ENCODE results near the gene PRKCA. TPM values are rescaled to one million over a fixed set of nuclear protein-coding genes. Genes with fewer than 3 reads are reported as not detected.

The PRKCA gene
- total RNA-seq, 2 experiments from 2014 or later, result 78.4 to 79.7 TPM

DNA sequence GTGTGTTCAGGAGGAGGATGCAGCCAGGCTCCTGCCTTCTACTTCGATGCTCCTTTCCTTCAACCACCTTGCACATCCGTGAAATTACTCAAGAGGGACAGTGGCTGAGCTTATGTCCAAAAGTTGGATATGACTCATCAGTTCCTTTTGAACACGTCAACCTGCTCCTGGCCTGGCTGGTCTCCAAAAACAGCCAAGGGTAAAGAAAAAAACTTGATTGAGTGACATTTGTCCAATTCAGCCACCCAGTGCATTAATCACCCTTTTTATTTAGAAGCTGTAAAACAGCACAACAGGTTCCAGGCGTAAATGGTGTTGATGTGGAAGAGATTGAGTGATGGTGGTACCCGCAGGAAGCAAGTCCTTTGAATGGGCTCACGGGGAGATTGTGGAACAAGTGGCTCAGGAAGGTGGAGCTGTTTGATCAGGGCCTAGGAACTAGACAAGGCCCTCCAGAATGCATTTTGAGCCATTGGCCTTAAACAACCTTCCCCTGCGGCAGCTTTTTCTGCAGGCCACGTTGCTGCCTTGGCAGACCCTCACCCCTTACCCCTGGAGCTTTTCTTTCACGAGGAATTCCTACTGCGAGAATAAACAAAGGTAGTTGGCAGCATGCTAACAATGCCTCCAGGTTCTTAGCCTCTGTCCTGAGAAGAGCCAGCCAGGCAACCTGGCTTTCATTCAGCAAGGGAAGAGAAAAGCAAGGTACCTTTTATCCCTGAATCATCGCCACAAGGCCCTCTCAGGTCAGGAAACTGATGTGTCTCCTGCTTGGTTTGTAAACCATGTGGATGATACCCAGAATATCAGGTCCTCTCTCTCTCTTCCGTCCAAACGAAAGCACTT lies 359.2 kb downstream of the PRKCA start:
- H3K36me3 Mint-ChIP-seq (ENCODE audit: low read depth), result peaks cover 45% of the 10 kb centered on the region
- H3K27me3 Mint-ChIP-seq (ENCODE audit: low read depth), result no peaks in the 10 kb centered on the region
- no peak overlapping the region for H3K4me3 Mint-ChIP-seq
- DNase-seq, result no peak
- peaks cover 9% of the 10 kb centered on the region for H3K9me3 Mint-ChIP-seq
- peaks cover 54% of the 10 kb centered on the region for H3K4me1 Mint-ChIP-seq (ENCODE audit: low read depth)
- intact Hi-C loops (cut with micrococcal nuclease), result no loop called here
- H3K27ac Mint-ChIP-seq, result no peak overlapping the region
- CTCF ChIA-PET, result interaction anchor here (0.6 to 0.9 kb wide), 2 partner anchors 21 to 134 kb away, joined by 3 to 4 read pairs; no protein-coding TSS in a partner anchor

GRCh38 chr17:66662496-66662895 lies 360.1 kb downstream of the PRKCA start:
- Mint-ChIP-seq H3K36me3 (ENCODE audit: low read depth) (peaks cover 39% of the 10 kb centered on the region), H3K27me3 (ENCODE audit: low read depth) (no peaks in the 10 kb centered on the region), H3K4me1 (ENCODE audit: low read depth) (peaks cover 58% of the 10 kb centered on the region), H3K27ac (no peak overlapping the region), H3K9me3 (peaks cover 5% of the 10 kb centered on the region), H3K4me3 (no peak overlapping the region)
- intact Hi-C loops (cut with micrococcal nuclease), result no loop called here
- no peak for DNase-seq
- CTCF ChIA-PET, result no interaction called here

- CTCF ChIA-PET, result no interaction called here
- Mint-ChIP-seq H3K9me3 (no peaks in the 10 kb centered on the region), H3K4me1 (ENCODE audit: low read depth) (peaks cover 62% of the 10 kb centered on the region)
These were observed 360.7 kb downstream of the PRKCA start for GRCh38 chr17:66663041-66663606.

DNA sequence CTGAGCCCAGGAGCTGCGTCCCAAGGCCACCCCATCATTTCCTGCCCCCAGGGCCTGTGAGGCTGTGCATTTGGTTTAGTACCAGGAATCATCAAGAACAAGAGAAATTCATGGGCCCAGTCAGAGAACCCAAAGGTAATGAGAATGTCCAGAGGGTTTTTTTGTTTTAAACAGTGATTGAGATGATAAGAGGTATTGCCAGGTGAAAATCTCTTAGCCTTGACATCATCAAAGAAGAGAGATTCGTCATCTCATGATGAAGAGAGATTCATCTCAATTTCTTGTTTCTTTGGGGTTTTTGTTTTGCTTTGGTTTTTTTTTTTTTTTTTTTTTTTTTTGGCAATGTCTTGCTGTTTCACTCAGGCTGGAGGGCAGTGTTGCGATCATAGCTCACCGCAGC lies 361.9 kb downstream of the PRKCA start:
- Mint-ChIP-seq H3K9me3 (no peaks in the 10 kb centered on the region), H3K36me3 (ENCODE audit: low read depth) (peaks cover 35% of the 10 kb centered on the region), H3K27me3 (ENCODE audit: low read depth) (no peaks in the 10 kb centered on the region), H3K4me3 (no peak overlapping the region), H3K27ac (no peak overlapping the region), H3K4me1 (ENCODE audit: low read depth) (peaks cover 72% of the 10 kb centered on the region)
- intact Hi-C loops (cut with micrococcal nuclease), result no loop called here
- DNase-seq, result no peak
- CTCF ChIA-PET, result no interaction called here

More at GRCh38 chr17:66663041-66663606, 360.7 kb downstream of the PRKCA start:
- no peaks in the 10 kb centered on the region for H3K27me3 Mint-ChIP-seq (ENCODE audit: low read depth)
- H3K36me3 Mint-ChIP-seq (ENCODE audit: low read depth), result peaks cover 37% of the 10 kb centered on the region
- DNase-seq, result no peak
- H3K4me3 Mint-ChIP-seq, result no peak overlapping the region
- H3K27ac Mint-ChIP-seq, result no peak overlapping the region
- intact Hi-C loops (cut with micrococcal nuclease), result no loop called here

DNA sequence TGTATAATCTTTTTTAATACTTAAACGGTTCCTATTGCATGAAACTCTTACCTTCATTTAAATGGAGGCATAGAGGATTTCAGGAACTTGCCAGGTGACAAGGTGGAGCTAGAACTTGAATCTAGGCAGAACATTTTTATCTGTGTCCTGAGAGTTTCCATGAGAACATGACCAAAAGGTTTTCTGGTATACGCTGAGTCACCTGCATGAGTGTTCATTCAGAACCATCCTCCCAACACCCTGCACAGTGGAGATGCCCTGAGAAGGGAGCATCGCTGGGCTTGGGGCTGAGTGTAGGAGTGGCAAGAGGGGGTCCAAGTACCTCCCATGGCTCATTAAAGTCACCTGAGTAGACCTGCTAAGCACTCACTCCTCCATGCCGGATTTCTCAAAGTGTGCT lies 362.8 kb downstream of the PRKCA start:
- H3K4me3 Mint-ChIP-seq, result no peak overlapping the region
- H3K4me1 Mint-ChIP-seq (ENCODE audit: low read depth), result peaks cover 76% of the 10 kb centered on the region
- H3K27ac Mint-ChIP-seq, result no peak overlapping the region
- peaks cover 29% of the 10 kb centered on the region for H3K36me3 Mint-ChIP-seq (ENCODE audit: low read depth)
- CTCF ChIA-PET, result interaction anchor here (0.5 kb wide), 1 partner anchor 465 kb away, joined by 3 read pairs; no protein-coding TSS in a partner anchor
- intact Hi-C loops (cut with micrococcal nuclease), result no loop called here
- no peaks in the 10 kb centered on the region for H3K9me3 Mint-ChIP-seq
- no peaks in the 10 kb centered on the region for H3K27me3 Mint-ChIP-seq (ENCODE audit: low read depth)
- no peak for DNase-seq

DNA sequence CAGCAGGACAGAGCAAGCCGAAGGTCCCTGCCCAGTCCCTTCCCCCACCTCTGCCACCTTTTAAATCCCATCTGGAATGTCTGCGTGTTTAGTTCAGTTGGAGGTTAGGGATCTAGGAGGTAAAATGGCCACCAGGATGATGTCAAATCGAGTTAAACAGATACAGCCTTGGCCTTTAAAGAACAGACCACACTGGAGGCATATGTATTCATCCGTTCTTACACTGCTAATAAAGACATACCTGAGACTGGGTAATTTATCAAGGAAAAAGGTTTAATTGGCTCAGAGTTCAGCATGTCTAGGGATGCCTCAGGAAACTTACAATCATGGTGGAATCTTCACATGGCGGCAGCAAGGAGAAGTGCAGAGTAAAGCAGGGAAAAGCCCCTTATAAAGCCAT lies 364.7 kb downstream of the PRKCA start:
- no peak for DNase-seq
- Mint-ChIP-seq H3K27ac (no peak overlapping the region), H3K4me1 (ENCODE audit: low read depth) (peaks cover 78% of the 10 kb centered on the region), H3K36me3 (ENCODE audit: low read depth) (peaks cover 28% of the 10 kb centered on the region), H3K4me3 (no peak overlapping the region), H3K9me3 (no peaks in the 10 kb centered on the region), H3K27me3 (ENCODE audit: low read depth) (no peaks in the 10 kb centered on the region)
- CTCF ChIA-PET, result no interaction called here
- intact Hi-C loops (cut with micrococcal nuclease), result loop anchor here (1.0 kb wide), 3 partner anchors 11 to 200 kb away; no protein-coding TSS in a partner anchor

DNA sequence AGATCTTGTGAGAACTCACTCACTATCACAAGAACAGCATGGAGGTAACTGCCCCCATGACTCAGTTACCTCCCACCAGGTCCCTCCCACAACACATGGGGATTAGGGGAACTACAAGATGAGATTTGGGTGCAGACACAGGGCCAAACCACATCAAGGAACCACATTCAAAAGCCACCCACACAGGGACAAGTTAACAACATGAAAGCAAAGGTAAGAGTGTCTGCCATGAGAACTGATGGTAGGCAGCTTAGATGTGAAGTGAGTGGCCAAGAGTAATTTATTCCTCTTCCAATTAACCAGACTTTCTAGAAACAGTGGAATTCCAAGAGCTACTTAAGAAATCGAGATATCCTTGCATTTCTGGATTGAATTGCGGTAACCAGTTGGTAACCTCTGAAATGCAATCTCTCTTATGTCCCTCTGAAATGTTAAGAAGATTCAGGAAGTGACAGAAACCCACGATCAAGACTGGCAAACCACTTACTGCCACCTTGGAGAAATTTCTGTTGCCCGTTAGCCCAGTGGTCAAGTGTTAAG lies 365.1 kb downstream of the PRKCA start:
- intact Hi-C loops (cut with micrococcal nuclease), result loop anchor here (1.0 kb wide), 3 partner anchors 11 to 200 kb away; no protein-coding TSS in a partner anchor
- H3K4me1 Mint-ChIP-seq (ENCODE audit: low read depth), result peaks cover 78% of the 10 kb centered on the region
- no peaks in the 10 kb centered on the region for H3K27me3 Mint-ChIP-seq (ENCODE audit: low read depth)
- H3K4me3 Mint-ChIP-seq, result no peak overlapping the region
- DNase-seq, result peak; percentile 89
- H3K9me3 Mint-ChIP-seq, result no peaks in the 10 kb centered on the region
- H3K27ac Mint-ChIP-seq, result no peak overlapping the region
- peaks cover 24% of the 10 kb centered on the region for H3K36me3 Mint-ChIP-seq (ENCODE audit: low read depth)
- CTCF ChIA-PET, result no interaction called here

DNA sequence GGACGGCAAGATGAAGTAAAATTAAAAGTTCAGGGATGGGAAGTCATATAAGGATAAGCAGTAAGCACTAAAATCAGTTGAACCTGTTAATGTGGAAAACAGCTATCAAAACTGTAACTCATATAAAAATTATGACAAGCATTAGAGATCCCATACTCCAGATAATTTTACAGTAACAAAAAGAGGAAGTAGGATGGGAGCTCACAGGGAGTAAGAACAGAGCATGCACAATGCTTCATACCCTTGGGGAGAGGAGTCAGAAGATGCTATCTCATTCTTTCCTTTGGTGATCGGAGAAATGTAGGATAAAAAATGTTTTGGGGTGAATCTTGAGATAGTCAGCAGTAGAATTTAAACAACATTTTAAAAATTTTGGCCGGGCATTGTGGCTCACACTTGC lies 367.8 kb downstream of the PRKCA start:
- Mint-ChIP-seq H3K27ac (no peak overlapping the region), H3K4me1 (ENCODE audit: low read depth) (peaks cover 80% of the 10 kb centered on the region), H3K36me3 (ENCODE audit: low read depth) (peaks cover 22% of the 10 kb centered on the region), H3K27me3 (ENCODE audit: low read depth) (no peaks in the 10 kb centered on the region), H3K4me3 (no peak overlapping the region), H3K9me3 (no peaks in the 10 kb centered on the region)
- CTCF ChIA-PET, result interaction anchor here (1.1 kb wide), 1 partner anchor 103 kb away, joined by 3 read pairs; no protein-coding TSS in a partner anchor
- DNase-seq, result no peak
- intact Hi-C loops (cut with micrococcal nuclease), result loop anchor here (5.0 kb wide), 2 partner anchors 103 to 243 kb away; no protein-coding TSS in a partner anchor

DNA sequence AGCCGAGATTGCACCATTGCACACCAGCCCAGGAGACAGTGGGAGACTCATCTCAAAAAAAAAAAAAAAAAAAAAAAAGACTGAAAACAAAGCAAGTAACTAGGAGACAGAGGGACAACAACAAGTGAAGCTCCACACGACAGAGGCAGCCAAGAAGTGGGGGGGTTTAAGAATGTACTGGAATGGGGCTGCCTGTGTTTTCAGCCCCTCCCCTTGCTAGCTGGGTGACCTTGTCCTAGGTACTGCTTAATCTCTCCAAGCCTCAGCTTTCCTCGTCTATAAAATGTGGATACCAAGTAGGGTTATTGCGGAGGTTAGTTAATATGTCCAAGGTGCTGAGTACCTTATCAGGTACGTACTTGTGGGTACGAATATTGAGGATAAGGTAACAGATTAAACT lies 368.7 kb downstream of the PRKCA start:
- Mint-ChIP-seq H3K9me3 (no peaks in the 10 kb centered on the region), H3K27me3 (ENCODE audit: low read depth) (no peaks in the 10 kb centered on the region), H3K36me3 (ENCODE audit: low read depth) (peaks cover 22% of the 10 kb centered on the region), H3K4me3 (no peak overlapping the region), H3K4me1 (ENCODE audit: low read depth) (peaks cover 77% of the 10 kb centered on the region), H3K27ac (no peak overlapping the region)
- no peak for DNase-seq
- CTCF ChIA-PET, result interaction anchor here (1.5 kb wide), 1 partner anchor 104 kb away, joined by 4 read pairs; no protein-coding TSS in a partner anchor
- intact Hi-C loops (cut with micrococcal nuclease), result loop anchor here (5.0 kb wide), 2 partner anchors 104 to 244 kb away; no protein-coding TSS in a partner anchor

DNA sequence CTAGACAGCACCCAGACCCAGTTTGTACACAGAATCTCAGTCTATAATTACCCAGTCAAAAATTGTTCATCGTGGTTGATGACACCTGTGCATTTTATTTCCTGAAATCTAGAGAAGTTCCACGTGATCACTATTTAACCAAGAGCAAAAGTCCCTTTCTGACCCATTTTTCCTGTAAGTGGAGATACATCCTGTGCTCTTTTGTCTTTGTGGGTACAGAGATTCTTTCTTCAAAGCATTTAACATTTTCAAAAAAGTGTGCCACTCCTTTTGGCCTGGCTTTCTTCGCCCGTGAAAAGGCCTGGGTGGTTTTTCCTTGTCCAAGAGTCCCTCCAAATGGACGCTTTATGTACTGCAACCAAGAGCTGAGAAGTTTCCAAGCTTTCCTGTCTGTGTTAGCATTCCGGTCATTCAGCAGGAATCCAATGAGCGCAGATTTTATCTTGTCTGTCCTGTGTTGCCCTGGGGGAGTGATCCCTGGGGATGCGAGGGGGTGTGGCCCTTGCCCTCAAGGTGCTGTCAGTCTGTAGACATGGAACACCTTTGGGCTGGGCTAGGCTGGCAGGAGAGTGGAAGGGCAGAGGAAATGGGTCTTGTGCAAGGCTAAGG lies 371.4 kb downstream of the PRKCA start:
- peak; percentile 72 for DNase-seq
- Mint-ChIP-seq H3K4me3 (peak overlapping the region; percentile 20), H3K27me3 (ENCODE audit: low read depth) (no peaks in the 10 kb centered on the region), H3K36me3 (ENCODE audit: low read depth) (peaks cover 27% of the 10 kb centered on the region), H3K9me3 (peaks cover 3% of the 10 kb centered on the region), H3K27ac (peak overlapping the region; percentile 88), H3K4me1 (ENCODE audit: low read depth) (peaks cover 76% of the 10 kb centered on the region)
- intact Hi-C loops (cut with micrococcal nuclease), result loop anchor here (1.0 to 5.0 kb wide), 7 partner anchors 40 to 473 kb away; no protein-coding TSS in a partner anchor
- CTCF ChIA-PET, result interaction anchor here (0.6 to 1.1 kb wide), 3 partner anchors 169 to 440 kb away, joined by 3 to 11 read pairs (median 3); no protein-coding TSS in a partner anchor

GRCh38 chr17:66675273-66675990 lies 373.0 kb downstream of the PRKCA start:
- CTCF ChIA-PET, result interaction anchor here (1.3 kb wide), 1 partner anchor 473 kb away, joined by 3 read pairs; no protein-coding TSS in a partner anchor
- no peak for DNase-seq
- Mint-ChIP-seq H3K27ac (no peak overlapping the region), H3K27me3 (ENCODE audit: low read depth) (no peaks in the 10 kb centered on the region), H3K4me3 (no peak overlapping the region), H3K36me3 (ENCODE audit: low read depth) (peaks cover 26% of the 10 kb centered on the region), H3K4me1 (ENCODE audit: low read depth) (peaks cover 69% of the 10 kb centered on the region), H3K9me3 (peaks cover 3% of the 10 kb centered on the region)
- intact Hi-C loops (cut with micrococcal nuclease), result no loop called here

Measured in activated naive CD4-positive, alpha-beta T cell treated with anti-CD3 and anti-CD28 coated beads for 36 hours (primary cell).